NCI-H2107 treated with DMSO at 0.1 percent for 48 hours (cell line): Measurements from ENCODE around the gene ARMC3.
"Not testable (repeated sequence)": the region's sequence is repeated elsewhere in the genome, so short reads cannot be mapped to it uniquely, and the experiment has no call there.

Source experiments
- DNase-seq: peaks from one replicate; lab custom pipeline; 2025; ENCODE audit not compliant: unreplicated experiment; lab: John Stamatoyannopoulos, UW

Gene ARMC3

GRCh38 chr10:22927661-22928403, at the start of gene ARMC3:
TSS of gene ARMC3 (plus strand) at chr10:22928053. CDS start at chr10:22931997, 3,944 bp downstream.
- no peak for DNase-seq

- DNase-seq, result no peak
Measured at GRCh38 chr10:22891797-22892196, 36.1 kb upstream of the ARMC3 start.

- no peak for DNase-seq
Measured at GRCh38 chr10:22893781-22894180, 34.1 kb upstream of the ARMC3 start.

- no peak for DNase-seq
Measured at GRCh38 chr10:22894714-22895113, 33.1 kb upstream of the ARMC3 start.

- no peak for DNase-seq
Measured at GRCh38 chr10:22895252-22895651, 32.6 kb upstream of the ARMC3 start.

GRCh38 chr10:22897371-22897770, 30.5 kb upstream of the ARMC3 start:
- no peak for DNase-seq

GRCh38 chr10:22899307-22899706, 28.5 kb upstream of the ARMC3 start:
- DNase-seq, result no peak

GRCh38 chr10:22899775-22900174, 28.1 kb upstream of the ARMC3 start:
- no peak for DNase-seq

- DNase-seq, result no peak
Measured at GRCh38 chr10:22900841-22901601, 26.8 kb upstream of the ARMC3 start.

GRCh38 chr10:22902147-22902546, 25.7 kb upstream of the ARMC3 start:
- not testable (repeated sequence) for DNase-seq

- DNase-seq, result no peak
Measured at GRCh38 chr10:22903694-22904093, 24.2 kb upstream of the ARMC3 start.

GRCh38 chr10:22906767-22907166, 21.1 kb upstream of the ARMC3 start:
- no peak for DNase-seq

- DNase-seq, result no peak
Measured at GRCh38 chr10:22908837-22909236, 19.0 kb upstream of the ARMC3 start.

GRCh38 chr10:22909673-22910072, 18.2 kb upstream of the ARMC3 start:
- not testable (repeated sequence) for DNase-seq

- no peak for DNase-seq
Measured at GRCh38 chr10:22911067-22911466, 16.8 kb upstream of the ARMC3 start.

- DNase-seq, result peak; percentile 90
Measured at GRCh38 chr10:22911889-22912762, 15.7 kb upstream of the ARMC3 start.

- DNase-seq, result peak; percentile 41
Measured at GRCh38 chr10:22912763-22913384, 15.0 kb upstream of the ARMC3 start.

- DNase-seq, result no peak
Measured at GRCh38 chr10:22913474-22914092, 14.3 kb upstream of the ARMC3 start.

- no peak for DNase-seq
Measured at GRCh38 chr10:22915314-22915713, 12.5 kb upstream of the ARMC3 start.

- no peak for DNase-seq
Measured at GRCh38 chr10:22925088-22925487, 2.8 kb upstream of the ARMC3 start.

- no peak for DNase-seq
Measured at GRCh38 chr10:22927166-22927565, 687 bp upstream of the ARMC3 start.
